Liver (tissue), 9 donors: ENCODE measurements around the gene TMPRSS7. TPM values are rescaled to one million over a fixed set of nuclear protein-coding genes. Genes with fewer than 3 reads are reported as not detected.

ENCODE experiments used
- DNase-seq: peaks from one replicate; pipeline ENCODE4 v3.0.0-alpha.2; 2017; ENCODE audit warnings: low spot score
- H3K27ac ChIP-seq, 2 donors: one replicate each; pipeline ENCODE4 v1.7.0; 2013; ENCODE audit warnings: inconsistent platforms in 2 of 2, low read length in 2 of 2, control low read depth in 1 of 2, low read depth in 1 of 2, mild to moderate bottlenecking in 1 of 2
- H3K27me3 ChIP-seq, 4 donors: one replicate each; pipeline versions ENCODE4 v1.6.1 to v1.7.0; 2013; ENCODE audit warnings: low read length in 3 of 4, inconsistent platforms in 1 of 4, mild to moderate bottlenecking in 1 of 4, moderate library complexity in 1 of 4; ENCODE audit not compliant: control insufficient read depth in 4 of 4, insufficient read depth in 4 of 4
- H3K36me3 ChIP-seq, 4 donors: one replicate each; pipeline versions ENCODE4 v1.6.1 to v1.7.0; 2013; ENCODE audit warnings: low read length in 3 of 4, mild to moderate bottlenecking in 3 of 4, low read depth in 1 of 4, moderate library complexity in 1 of 4; ENCODE audit not compliant: control insufficient read depth in 4 of 4, insufficient read depth in 3 of 4
- H3K4me1 ChIP-seq, 4 donors: one replicate each; pipeline versions ENCODE4 v1.6.1 to v1.7.0; 2013; ENCODE audit warnings: low read length in 3 of 4, mild to moderate bottlenecking in 3 of 4, moderate library complexity in 1 of 4; ENCODE audit not compliant: control insufficient read depth in 4 of 4, insufficient read depth in 4 of 4
- H3K4me3 ChIP-seq, 3 donors: one replicate each; pipeline versions ENCODE4 v1.6.1 to v1.7.0; 2013; ENCODE audit warnings: low read length in 3 of 3, control low read depth in 1 of 3, low read depth in 1 of 3, mild to moderate bottlenecking in 1 of 3
- H3K9ac ChIP-seq, 2 donors: one replicate each; pipeline ENCODE4 v1.7.0; 2013; ENCODE audit warnings: low read length in 2 of 2, mild to moderate bottlenecking in 2 of 2, moderate library complexity in 2 of 2, control low read depth in 1 of 2, low read depth in 1 of 2
- H3K9me3 ChIP-seq, 4 donors: one replicate each; pipeline versions ENCODE4 v1.6.1 to v1.7.0; 2013; ENCODE audit warnings: low read length in 3 of 4; ENCODE audit not compliant: control insufficient read depth in 4 of 4
- EGR1 ChIP-seq, 2 donors: IDR thresholded peaks; 2 replicates each; pipeline ENCODE4 v1.6.1; 2016 to 2018; ENCODE audit warnings: antibody characterized with exemption in 2 of 2, low read depth in 2 of 2
- FOXA1 ChIP-seq: IDR thresholded peaks from 2 replicates; pipeline ENCODE4 v1.6.1; 2016; ENCODE audit warnings: antibody characterized with exemption
- FOXA2 ChIP-seq: IDR thresholded peaks from 2 replicates; pipeline ENCODE4 v1.6.1; 2016; ENCODE audit warnings: antibody characterized with exemption
- GABPA ChIP-seq, 2 donors: IDR thresholded peaks in 1 of 2; conservative IDR thresholded peaks in 1 of 2; 2 replicates each; pipeline ENCODE4 v1.6.1; 2016; ENCODE audit warnings: antibody characterized with exemption in 2 of 2, mild to moderate bottlenecking in 1 of 2, moderate library complexity in 1 of 2
- HNF4A ChIP-seq, 2 donors: conservative IDR thresholded peaks; 2 replicates each; pipeline ENCODE4 v1.6.1; 2016; ENCODE audit warnings: antibody characterized with exemption in 2 of 2, mild to moderate bottlenecking in 2 of 2
- HNF4G ChIP-seq: IDR thresholded peaks from 2 replicates; pipeline ENCODE4 v1.6.1; 2016; ENCODE audit warnings: antibody characterized with exemption
- JUND ChIP-seq, 2 donors: IDR thresholded peaks; 2 replicates each; pipeline ENCODE4 v1.6.1; 2016; ENCODE audit warnings: antibody characterized with exemption in 2 of 2
- NR2F2 ChIP-seq: IDR thresholded peaks from 2 replicates; pipeline ENCODE4 v1.6.1; 2016; ENCODE audit warnings: antibody characterized with exemption
- RAD21 ChIP-seq, 2 donors: IDR thresholded peaks; 2 replicates each; pipeline ENCODE4 v1.6.1; 2016; ENCODE audit warnings: antibody characterized with exemption in 2 of 2, mild to moderate bottlenecking in 2 of 2
- RXRA ChIP-seq, 2 donors: IDR thresholded peaks; 2 replicates each; pipeline ENCODE4 v1.6.1; 2017 to 2018; ENCODE audit warnings: antibody characterized with exemption in 2 of 2, mild to moderate bottlenecking in 1 of 2
- SP1 ChIP-seq: IDR thresholded peaks from 2 replicates; pipeline ENCODE4 v1.6.1; 2018; ENCODE audit warnings: antibody characterized with exemption, mild to moderate bottlenecking
- TAF1 ChIP-seq: conservative IDR thresholded peaks from 2 replicates; pipeline ENCODE4 v1.6.1; 2016; ENCODE audit warnings: antibody characterized with exemption, mild to moderate bottlenecking
- YY1 ChIP-seq: IDR thresholded peaks from 2 replicates; pipeline ENCODE4 v1.6.1; 2016; ENCODE audit warnings: antibody characterized with exemption, mild to moderate bottlenecking
- whole genome bisulfite sequencing: extraction: QIAGEN DNeasy Blood & Tissue Kit; methylation state at CpG from one replicate; pipeline ENCODE4 v1.1.7; 2013; 5-methylcytosine and 5-hydroxymethylcytosine counted together
- polyA plus RNA-seq, 2 donors: library from polyadenylated mRNA; stranded (reverse) in 1 of 2; unstranded in 1 of 2; fragments of 200-250 nt in 1 of 2; fragments of >200 nt in 1 of 2; fragmentation: Nextera tagmentation in 1 of 2; extraction: Ambion mirVana in 1 of 2; gene quantifications; one replicate each; pipeline versions ENCODE4 v1.2.1 to v1.2.3, GENCODE V29; 2013 to 2015
- total RNA-seq, 2 donors: library from RNA; depleted of rRNA; stranded (reverse); fragments of >200 nt; gene quantifications; one replicate each; pipeline ENCODE4 v1.2.3, GENCODE V29; 2014
- TF ChIP-seq, protein P1 (sequence below): IDR thresholded peaks from 2 replicates; pipeline ENCODE4 v1.6.1; 2016; ENCODE audit warnings: antibody characterized with exemption, mild to moderate bottlenecking
- TF ChIP-seq, protein P2 (sequence below): fragments of 150-350 bp; IDR thresholded peaks from 2 replicates; pipeline ENCODE4 v1.5.1; 2017; ENCODE audit warnings: improper control_type of control experiment, low read depth, low read length; ENCODE audit not compliant: missing input control
- TF ChIP-seq, protein P3 (sequence below): IDR thresholded peaks from 2 replicates; pipeline ENCODE4 v1.6.1; 2016; ENCODE audit warnings: antibody characterized with exemption
- TF ChIP-seq, protein P4 (sequence below): IDR thresholded peaks from 2 replicates; pipeline ENCODE4 v1.6.1; 2016; ENCODE audit warnings: antibody characterized with exemption
- TF ChIP-seq, protein P5 (sequence below): IDR thresholded peaks from 2 replicates; pipeline ENCODE4 v1.6.1; 2016; ENCODE audit warnings: antibody characterized with exemption
- donor health status: healthy.
- donor health status: healthy.
- donor health status: healthy.
- donor health status: healthy.
- donor health status: healthy.

The TMPRSS7 gene
- total and polyA plus RNA-seq, 4 donors, result not detected

DNA sequence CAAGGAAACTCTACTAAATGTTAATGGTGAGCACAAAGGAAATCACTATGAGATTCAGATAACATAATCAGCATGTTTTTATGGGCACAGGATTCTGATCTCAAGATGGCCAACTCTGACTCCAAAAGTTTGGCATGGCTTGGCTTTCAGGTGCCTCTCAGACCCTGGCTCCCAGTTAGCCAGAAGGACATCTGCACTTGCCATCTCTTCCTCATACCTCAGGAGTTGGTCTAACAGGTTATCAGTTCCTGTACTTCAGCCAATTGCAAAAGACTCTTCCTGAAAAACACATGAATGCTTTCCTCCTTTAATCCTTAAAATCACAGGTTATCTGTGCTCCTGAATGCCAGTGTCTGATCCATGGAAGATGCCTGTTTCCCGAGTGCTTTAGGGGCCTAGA is 25.0 kb downstream of the TMPRSS7 start:
- no peak overlapping the region for H3K9ac ChIP-seq
- H3K9me3 ChIP-seq, result no peaks in the 10 kb centered on the region
- no peak overlapping the region for H3K27ac ChIP-seq
- TF ChIP-seq NR2F2 (no peak), RXRA (IDR thresholded peaks at IDR 0.05) (no peak), RAD21 (IDR thresholded peaks at IDR 0.05) (no peak), HNF4G (no peak), FOXA1 (no peak), TAF1 (no peak), EGR1 (IDR thresholded peaks at IDR 0.05; ENCODE audit: low read depth in 2 of 2) (no peak), SP1 (no peak), YY1 (no peak), HNF4A (conservative IDR thresholded peaks at IDR 0.05) (no peak), JUND (IDR thresholded peaks at IDR 0.05) (no peak), GABPA (IDR thresholded peaks at IDR 0.05 in 1 of 2, conservative IDR thresholded peaks at IDR 0.05 in 1 of 2) (no peak), FOXA2 (no peak)
- TF ChIP-seq, protein P1, sequence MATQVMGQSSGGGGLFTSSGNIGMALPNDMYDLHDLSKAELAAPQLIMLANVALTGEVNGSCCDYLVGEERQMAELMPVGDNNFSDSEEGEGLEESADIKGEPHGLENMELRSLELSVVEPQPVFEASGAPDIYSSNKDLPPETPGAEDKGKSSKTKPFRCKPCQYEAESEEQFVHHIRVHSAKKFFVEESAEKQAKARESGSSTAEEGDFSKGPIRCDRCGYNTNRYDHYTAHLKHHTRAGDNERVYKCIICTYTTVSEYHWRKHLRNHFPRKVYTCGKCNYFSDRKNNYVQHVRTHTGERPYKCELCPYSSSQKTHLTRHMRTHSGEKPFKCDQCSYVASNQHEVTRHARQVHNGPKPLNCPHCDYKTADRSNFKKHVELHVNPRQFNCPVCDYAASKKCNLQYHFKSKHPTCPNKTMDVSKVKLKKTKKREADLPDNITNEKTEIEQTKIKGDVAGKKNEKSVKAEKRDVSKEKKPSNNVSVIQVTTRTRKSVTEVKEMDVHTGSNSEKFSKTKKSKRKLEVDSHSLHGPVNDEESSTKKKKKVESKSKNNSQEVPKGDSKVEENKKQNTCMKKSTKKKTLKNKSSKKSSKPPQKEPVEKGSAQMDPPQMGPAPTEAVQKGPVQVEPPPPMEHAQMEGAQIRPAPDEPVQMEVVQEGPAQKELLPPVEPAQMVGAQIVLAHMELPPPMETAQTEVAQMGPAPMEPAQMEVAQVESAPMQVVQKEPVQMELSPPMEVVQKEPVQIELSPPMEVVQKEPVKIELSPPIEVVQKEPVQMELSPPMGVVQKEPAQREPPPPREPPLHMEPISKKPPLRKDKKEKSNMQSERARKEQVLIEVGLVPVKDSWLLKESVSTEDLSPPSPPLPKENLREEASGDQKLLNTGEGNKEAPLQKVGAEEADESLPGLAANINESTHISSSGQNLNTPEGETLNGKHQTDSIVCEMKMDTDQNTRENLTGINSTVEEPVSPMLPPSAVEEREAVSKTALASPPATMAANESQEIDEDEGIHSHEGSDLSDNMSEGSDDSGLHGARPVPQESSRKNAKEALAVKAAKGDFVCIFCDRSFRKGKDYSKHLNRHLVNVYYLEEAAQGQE, result no peak
- TF ChIP-seq, protein P2, sequence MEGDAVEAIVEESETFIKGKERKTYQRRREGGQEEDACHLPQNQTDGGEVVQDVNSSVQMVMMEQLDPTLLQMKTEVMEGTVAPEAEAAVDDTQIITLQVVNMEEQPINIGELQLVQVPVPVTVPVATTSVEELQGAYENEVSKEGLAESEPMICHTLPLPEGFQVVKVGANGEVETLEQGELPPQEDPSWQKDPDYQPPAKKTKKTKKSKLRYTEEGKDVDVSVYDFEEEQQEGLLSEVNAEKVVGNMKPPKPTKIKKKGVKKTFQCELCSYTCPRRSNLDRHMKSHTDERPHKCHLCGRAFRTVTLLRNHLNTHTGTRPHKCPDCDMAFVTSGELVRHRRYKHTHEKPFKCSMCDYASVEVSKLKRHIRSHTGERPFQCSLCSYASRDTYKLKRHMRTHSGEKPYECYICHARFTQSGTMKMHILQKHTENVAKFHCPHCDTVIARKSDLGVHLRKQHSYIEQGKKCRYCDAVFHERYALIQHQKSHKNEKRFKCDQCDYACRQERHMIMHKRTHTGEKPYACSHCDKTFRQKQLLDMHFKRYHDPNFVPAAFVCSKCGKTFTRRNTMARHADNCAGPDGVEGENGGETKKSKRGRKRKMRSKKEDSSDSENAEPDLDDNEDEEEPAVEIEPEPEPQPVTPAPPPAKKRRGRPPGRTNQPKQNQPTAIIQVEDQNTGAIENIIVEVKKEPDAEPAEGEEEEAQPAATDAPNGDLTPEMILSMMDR, result no peak
- TF ChIP-seq, protein P3, sequence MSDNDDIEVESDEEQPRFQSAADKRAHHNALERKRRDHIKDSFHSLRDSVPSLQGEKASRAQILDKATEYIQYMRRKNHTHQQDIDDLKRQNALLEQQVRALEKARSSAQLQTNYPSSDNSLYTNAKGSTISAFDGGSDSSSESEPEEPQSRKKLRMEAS, result no peak
- TF ChIP-seq, protein P4, sequence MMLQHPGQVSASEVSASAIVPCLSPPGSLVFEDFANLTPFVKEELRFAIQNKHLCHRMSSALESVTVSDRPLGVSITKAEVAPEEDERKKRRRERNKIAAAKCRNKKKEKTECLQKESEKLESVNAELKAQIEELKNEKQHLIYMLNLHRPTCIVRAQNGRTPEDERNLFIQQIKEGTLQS, result no peak
- TF ChIP-seq, protein P5, sequence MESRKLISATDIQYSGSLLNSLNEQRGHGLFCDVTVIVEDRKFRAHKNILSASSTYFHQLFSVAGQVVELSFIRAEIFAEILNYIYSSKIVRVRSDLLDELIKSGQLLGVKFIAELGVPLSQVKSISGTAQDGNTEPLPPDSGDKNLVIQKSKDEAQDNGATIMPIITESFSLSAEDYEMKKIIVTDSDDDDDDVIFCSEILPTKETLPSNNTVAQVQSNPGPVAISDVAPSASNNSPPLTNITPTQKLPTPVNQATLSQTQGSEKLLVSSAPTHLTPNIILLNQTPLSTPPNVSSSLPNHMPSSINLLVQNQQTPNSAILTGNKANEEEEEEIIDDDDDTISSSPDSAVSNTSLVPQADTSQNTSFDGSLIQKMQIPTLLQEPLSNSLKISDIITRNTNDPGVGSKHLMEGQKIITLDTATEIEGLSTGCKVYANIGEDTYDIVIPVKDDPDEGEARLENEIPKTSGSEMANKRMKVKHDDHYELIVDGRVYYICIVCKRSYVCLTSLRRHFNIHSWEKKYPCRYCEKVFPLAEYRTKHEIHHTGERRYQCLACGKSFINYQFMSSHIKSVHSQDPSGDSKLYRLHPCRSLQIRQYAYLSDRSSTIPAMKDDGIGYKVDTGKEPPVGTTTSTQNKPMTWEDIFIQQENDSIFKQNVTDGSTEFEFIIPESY, result no peak
- H3K36me3 ChIP-seq, result no peaks in the 10 kb centered on the region
- H3K4me3 ChIP-seq, result no peak overlapping the region
- H3K4me1 ChIP-seq, result no peaks in the 10 kb centered on the region
- DNase-seq, result no peak
- peaks cover 0 to 10% (median 0%) of the 10 kb centered on the region in 4 donors for H3K27me3 ChIP-seq
- 69% methylated on average over 1 of the region's 1 CpG for WGBS
